HCT116 (cell line): ENCODE data around the gene FAM120A. TPM values are rescaled to one million over a fixed set of nuclear protein-coding genes. Genes with fewer than 3 reads are reported as not detected.

Source experiments
- ATAC-seq: fragments of 200-7000 bp; cut with Tn5 transposase; 2 replicates; pipeline ENCODE4 v1.9.1; 2020; ENCODE audit warnings: mild to moderate bottlenecking, moderate library complexity
- BruUV-seq: library from RNA; stranded (reverse); fragments of 400-500 nt; replicated peaks from 2 replicates; lab custom pipeline; 2021; lab: Mats Ljungman, UMichigan
- CTCF ChIA-PET: fragments of 300-600 bp; sonication (Branson Sonifier 250); formaldehyde crosslinking; loops from one replicate; lab custom pipeline; 2021; ENCODE audit warnings: antibody characterized with exemption; lab: Charles Lee
- POLR2A ChIA-PET: fragments of 300-600, 350-600 bp; sonication (Branson Sonifier 250); formaldehyde crosslinking; loops from one replicate; lab custom pipeline; 2021; ENCODE audit warnings: antibody characterized with exemption; lab: Charles Lee
- RAD21 ChIA-PET, 2 experiments: fragments of 300-600 bp; sonication (Branson Sonifier 250); formaldehyde crosslinking; loops; one replicate each; lab custom pipeline; 2023; ENCODE audit warnings: low total read pairs in 2 of 2; ENCODE audit not compliant: uncharacterized antibody in 2 of 2, unreplicated experiment in 2 of 2, low non-redundant PET in 1 of 2; lab: Charles Lee
- DNase-seq: peaks from one replicate; pipeline ENCODE4 v3.0.0-alpha.2; 2010; ENCODE audit warnings: low read depth, low spot score
- H2AFZ ChIP-seq: fragments of 200-600 bp; shearing (Covaris generic), sonication (generic); 2 replicates; pipeline ENCODE4 v1.6.1; 2017; ENCODE audit warnings: low read depth, mixed run types, mixed read lengths, antibody characterized with exemption, low read length; ENCODE audit not compliant: poor library complexity, severe bottlenecking
- H3K27ac ChIP-seq: 2 replicates; pipeline ENCODE4 v1.5.1; 2012; ENCODE audit warnings: low read depth, low read length
- H3K27me3 ChIP-seq: fragments of 200-600 bp; sonication (generic); 2 replicates; pipeline ENCODE4 v1.6.1; 2016; ENCODE audit warnings: mixed run types, low read length, mixed read lengths; ENCODE audit not compliant: insufficient read depth
- H3K36me3 ChIP-seq, 2 experiments: fragments of 200-500 bp in 1 of 2; fragments of 200-600 bp in 1 of 2; sonication (Bioruptor generic) in 1 of 2; sonication (generic) in 1 of 2; 2 replicates each; pipeline versions ENCODE4 v1.5.1 to v1.6.1; 2014 to 2016; ENCODE audit warnings: low read length in 2 of 2, inconsistent platforms in 1 of 2, mixed read lengths in 1 of 2, mixed run types in 1 of 2; ENCODE audit not compliant: insufficient read depth in 2 of 2, control insufficient read depth in 1 of 2
- H3K4me1 ChIP-seq, 2 experiments: fragments of 200-600 bp in 1 of 2; sonication (generic) in 1 of 2; 2 replicates each; pipeline versions ENCODE4 v1.5.1 to v1.6.1; 2012 to 2017; ENCODE audit warnings: low read length in 2 of 2, inconsistent platforms in 1 of 2, mild to moderate bottlenecking in 1 of 2, mixed read lengths in 1 of 2, mixed run types in 1 of 2, moderate library complexity in 1 of 2; ENCODE audit not compliant: insufficient read depth in 2 of 2, control insufficient read depth in 1 of 2
- H3K4me2 ChIP-seq: fragments of 200-600 bp; sonication (generic); 2 replicates; pipeline ENCODE4 v1.6.1; 2017; ENCODE audit warnings: mixed run types, low read length, mixed read lengths
- H3K4me3 ChIP-seq, 2 experiments: fragments of 200-600 bp in 1 of 2; sonication (generic) in 1 of 2; replicated peaks in 1 of 2; 2 replicates each; pipeline ENCODE4 v1.5.1; 2011 to 2016; ENCODE audit warnings: low read length in 2 of 2, control low read depth in 1 of 2, low read depth in 1 of 2, mild to moderate bottlenecking in 1 of 2, mixed read lengths in 1 of 2, mixed run types in 1 of 2
- H3K79me2 ChIP-seq: fragments of 200-600 bp; sonication (generic); 2 replicates; pipeline ENCODE4 v1.6.1; 2017; ENCODE audit warnings: mild to moderate bottlenecking, mixed run types, low read length, moderate library complexity, mixed read lengths; ENCODE audit not compliant: insufficient read depth
- H3K9ac ChIP-seq: fragments of 200-600 bp; sonication (generic); 2 replicates; pipeline ENCODE4 v1.6.1; 2016; ENCODE audit warnings: low read length, mixed read lengths
- H3K9me2 ChIP-seq: fragments of 200-600 bp; sonication (generic), shearing (Covaris generic); 2 replicates; pipeline ENCODE4 v1.6.1; 2017; ENCODE audit warnings: mixed run types, mild to moderate bottlenecking, moderate library complexity; ENCODE audit not compliant: insufficient read depth
- H3K9me3 ChIP-seq, 2 experiments: fragments of 200-500 bp in 1 of 2; fragments of 200-600 bp in 1 of 2; sonication (Bioruptor generic) in 1 of 2; sonication (generic) in 1 of 2; 2 replicates each; pipeline ENCODE4 v1.6.1; 2014 to 2017; ENCODE audit warnings: low read length in 2 of 2, mixed read lengths in 2 of 2, inconsistent platforms in 1 of 2, low read depth in 1 of 2, mild to moderate bottlenecking in 1 of 2, mixed run types in 1 of 2, moderate library complexity in 1 of 2; ENCODE audit not compliant: control insufficient read depth in 1 of 2, insufficient read depth in 1 of 2
- H4K20me1 ChIP-seq: fragments of 200-600 bp; sonication (generic), shearing (Covaris generic); 2 replicates; pipeline ENCODE4 v1.6.1; 2017; ENCODE audit warnings: mixed run types, mild to moderate bottlenecking, moderate library complexity; ENCODE audit not compliant: insufficient read depth
- CEBPB ChIP-seq: IDR thresholded peaks from 2 replicates; pipeline ENCODE4 v1.6.1; 2012; ENCODE audit warnings: low read depth
- ELF1 ChIP-seq: IDR thresholded peaks from 2 replicates; pipeline ENCODE4 v1.6.1; 2012; ENCODE audit warnings: low read depth, borderline replicate concordance
- JUND ChIP-seq: IDR thresholded peaks from 2 replicates; pipeline ENCODE4 v1.6.1; 2012
- POLR2AphosphoS5 ChIP-seq: IDR thresholded peaks from 2 replicates; pipeline ENCODE4 v1.6.1; 2011; ENCODE audit warnings: mild to moderate bottlenecking, low read depth, low read length, moderate library complexity
- RAD21 ChIP-seq: IDR thresholded peaks from 2 replicates; pipeline ENCODE4 v1.6.1; 2012; ENCODE audit warnings: low read depth, mild to moderate bottlenecking
- REST ChIP-seq: IDR thresholded peaks from 2 replicates; pipeline ENCODE4 v1.6.1; 2012; ENCODE audit warnings: low read depth
- SP1 ChIP-seq: IDR thresholded peaks from 2 replicates; pipeline ENCODE4 v1.6.1; 2012; ENCODE audit warnings: low read depth
- SRF ChIP-seq: IDR thresholded peaks from 2 replicates; pipeline ENCODE4 v1.6.1; 2012; ENCODE audit warnings: low read depth
- TCF7L2 ChIP-seq: IDR thresholded peaks from 2 replicates; pipeline ENCODE4 v1.7.0; 2011; ENCODE audit warnings: borderline replicate concordance, inconsistent platforms; ENCODE audit not compliant: insufficient read depth, insufficient read length; ENCODE audit errors: extremely low read depth
- YY1 ChIP-seq: IDR thresholded peaks from 2 replicates; pipeline ENCODE4 v1.6.1; 2011; ENCODE audit warnings: low read length, low read depth, moderate library complexity, mild to moderate bottlenecking; ENCODE audit not compliant: insufficient replicate concordance; ENCODE audit errors: extremely low read depth
- ZBTB33 ChIP-seq: IDR thresholded peaks from 2 replicates; pipeline ENCODE4 v1.6.1; 2011; ENCODE audit warnings: mild to moderate bottlenecking, low read length, moderate library complexity; ENCODE audit not compliant: insufficient replicate concordance; ENCODE audit errors: extremely low read depth
- intact Hi-C: fragments of 100-400 bp; cut with micrococcal nuclease; formaldehyde crosslinking; loops from 2 replicates; pipeline ENCODE4 v1.10.0; 2022
- total RNA-seq: library from RNA; stranded (reverse); gene quantifications from one replicate; pipeline ENCODE4 v1.2.1, GENCODE V29; 2021; ENCODE audit not compliant: unreplicated experiment

The FAM120A gene
- total RNA-seq, 1 experiment from 2014 or later: 122 TPM

GRCh38 chr9:93580654-93581380, 129.3 kb downstream of the FAM120A start:
- Histone ChIP-seq H3K27me3 (no peaks in the 10 kb centered on the region), H3K9ac (no peak overlapping the region), H4K20me1 (no peaks in the 10 kb centered on the region), H3K27ac (no peak overlapping the region), H3K9me2 (no peaks in the 10 kb centered on the region), H3K4me2 (no peak overlapping the region), H3K9me3 (no peaks in the 10 kb centered on the region), H3K4me1 (peaks cover 5 to 8% of the 10 kb centered on the region in 2 experiments; a peak in 2 of 4 replicates), H3K4me3 (no peak overlapping the region), H2AFZ (no peak overlapping the region), H3K79me2 (peaks cover 67% of the 10 kb centered on the region), H3K36me3 (no peaks in the 10 kb centered on the region)
- CTCF ChIA-PET: interaction anchor here (1.3 kb wide), 1 partner anchor 15 kb away, joined by 3 read pairs; no protein-coding TSS in a partner anchor
- no peak for ATAC-seq
- RAD21 ChIA-PET: no interaction called here
- no peak for TF ChIP-seq SRF
- TF ChIP-seq TCF7L2: no peak
- TF ChIP-seq POLR2AphosphoS5: no peak
- no peak for TF ChIP-seq JUND
- intact Hi-C loops: no loop called here
- DNase-seq: no peak
- POLR2A ChIA-PET: no interaction called here
- no TSS peak for BruUV-seq

- POLR2A ChIA-PET: no interaction called here
- peaks cover 5 to 7% of the 10 kb centered on the region in 2 experiments; a peak in 2 of 4 replicates for H3K4me1 ChIP-seq
- H3K9ac ChIP-seq: no peak overlapping the region
- no peak overlapping the region for H3K4me2 ChIP-seq
- no peak for ATAC-seq
- H3K9me2 ChIP-seq: no peaks in the 10 kb centered on the region
- H3K4me3 ChIP-seq: no peak overlapping the region
- H2AFZ ChIP-seq: no peak overlapping the region
- BruUV-seq: no TSS peak
- no peaks in the 10 kb centered on the region for H4K20me1 ChIP-seq
- H3K36me3 ChIP-seq: no peaks in the 10 kb centered on the region
- H3K27ac ChIP-seq: no peak overlapping the region
- no peaks in the 10 kb centered on the region for H3K27me3 ChIP-seq
- no peak for TF ChIP-seq ELF1
- TF ChIP-seq CEBPB: no peak
- no peak for TF ChIP-seq SP1
- TF ChIP-seq RAD21: no peak
- TF ChIP-seq REST: no peak
- TF ChIP-seq POLR2AphosphoS5: no peak
- no peak for TF ChIP-seq ZBTB33
- no peak for TF ChIP-seq JUND
- no peak for TF ChIP-seq YY1
- RAD21 ChIA-PET: no interaction called here
- CTCF ChIA-PET: interaction anchor here (1.0 kb wide), 1 partner anchor 15 kb away, joined by 4 read pairs; no protein-coding TSS in a partner anchor
- peaks cover 79% of the 10 kb centered on the region for H3K79me2 ChIP-seq
- intact Hi-C loops: no loop called here
- no peaks in the 10 kb centered on the region for H3K9me3 ChIP-seq
- no peak for DNase-seq
These were observed 130.6 kb downstream of the FAM120A start for GRCh38 chr9:93582115-93582514.
